HepG2 (cell line): ENCODE results near the gene SLC22A23. TPM values are rescaled to one million over a fixed set of nuclear protein-coding genes. Genes with fewer than 3 reads are reported as not detected.
A peak's percentile ranks its signal among the peaks of the same experiment; 100 is the strongest.

Source experiments
- ADNP ChIP-seq: sonication (generic); formaldehyde crosslinking; IDR thresholded peaks from 2 replicates; pipeline ENCODE4 v1.4.0; 2020; ENCODE audit warnings: missing genetic modification reagents
- ATAD3A ChIP-seq: sonication (generic); formaldehyde crosslinking; IDR thresholded peaks from 2 replicates; pipeline ENCODE4 v1.4.0; 2020; ENCODE audit warnings: missing genetic modification reagents
- CREM ChIP-seq, 2 experiments: sonication (generic) in 1 of 2; formaldehyde crosslinking in 1 of 2; IDR thresholded peaks; 2 replicates each; pipeline versions ENCODE4 v1.4.0 to v1.6.1; 2016 to 2020; ENCODE audit warnings: antibody characterized with exemption in 1 of 2, mild to moderate bottlenecking in 1 of 2, missing genetic modification reagents in 1 of 2
- FOXO1 ChIP-seq: sonication (generic); formaldehyde crosslinking; IDR thresholded peaks from 2 replicates; pipeline ENCODE4 v1.4.0; 2020; ENCODE audit warnings: missing genetic modification reagents
- HMG20B ChIP-seq: conservative IDR thresholded peaks from 2 replicates; pipeline ENCODE4 v1.6.1; 2016; ENCODE audit warnings: missing genetic modification reagents, missing compliant biosample characterization
- MIXL1 ChIP-seq: IDR thresholded peaks from 2 replicates; pipeline ENCODE4 v1.6.1; 2016
- MTA1 ChIP-seq: sonication (generic); formaldehyde crosslinking; IDR thresholded peaks from 2 replicates; pipeline ENCODE4 v1.4.0; 2020; ENCODE audit warnings: missing genetic modification reagents, mild to moderate bottlenecking, borderline replicate concordance
- NFKB2 ChIP-seq: sonication (generic); formaldehyde crosslinking; IDR thresholded peaks from 2 replicates; pipeline ENCODE4 v1.4.0; 2020; ENCODE audit warnings: missing genetic modification reagents, borderline replicate concordance
- POGZ ChIP-seq: sonication (generic); formaldehyde crosslinking; IDR thresholded peaks from 2 replicates; pipeline ENCODE4 v1.4.0; 2020; ENCODE audit warnings: mild to moderate bottlenecking, missing genetic modification reagents
- SOX5 ChIP-seq: IDR thresholded peaks from 2 replicates; pipeline ENCODE4 v1.6.1; 2016; ENCODE audit warnings: borderline replicate concordance
- TBX2 ChIP-seq: sonication (generic); formaldehyde crosslinking; IDR thresholded peaks from 2 replicates; pipeline ENCODE4 v1.5.0; 2020; ENCODE audit warnings: missing genetic modification reagents, mild to moderate bottlenecking, borderline replicate concordance
- ZBTB7A ChIP-seq: sonication (generic); formaldehyde crosslinking; IDR thresholded peaks from 2 replicates; pipeline ENCODE4 v1.8.0; 2022; ENCODE audit warnings: mild to moderate bottlenecking, missing genetic modification reagents
- ZNF34 ChIP-seq: sonication (generic); formaldehyde crosslinking; IDR thresholded peaks from 2 replicates; pipeline ENCODE4 v1.4.0; 2020; ENCODE audit warnings: mild to moderate bottlenecking, missing genetic modification reagents, borderline replicate concordance
- ZNF709 ChIP-seq: sonication (generic); formaldehyde crosslinking; IDR thresholded peaks from 2 replicates; pipeline ENCODE4 v1.5.0; 2020; ENCODE audit warnings: mild to moderate bottlenecking, missing genetic modification reagents
- ZNF747 ChIP-seq: sonication (generic); formaldehyde crosslinking; IDR thresholded peaks from 2 replicates; pipeline ENCODE4 v1.8.1; 2023; ENCODE audit warnings: missing genetic modification reagents, mild to moderate bottlenecking, borderline replicate concordance
- ZNF891 ChIP-seq: sonication (generic); formaldehyde crosslinking; IDR thresholded peaks from 2 replicates; pipeline ENCODE4 v1.5.0; 2020; ENCODE audit warnings: mild to moderate bottlenecking, missing genetic modification reagents
- polyA plus RNA-seq, 8 experiments: library from polyadenylated mRNA; depleted of rRNA in 3 of 8; stranded (reverse) in 7 of 8; unstranded in 1 of 8; fragments of >200 nt; fragmentation: Illumina TruSeq in 4 of 8; extraction: Trizol in 4 of 8; gene quantifications; 2 replicates each; pipeline versions ENCODE4 v1.2.1 to v1.2.3, GENCODE V29; 2011 to 2016; ENCODE audit warnings: low read depth in 4 of 8, missing spikeins in 1 of 8, mixed read lengths in 1 of 8; ENCODE audit not compliant: insufficient read depth in 1 of 8
- total RNA-seq, 5 experiments: library from RNA; depleted of rRNA; stranded (reverse); fragments of >200 nt; fragmentation: Illumina TruSeq; extraction: Trizol; gene quantifications; 2 replicates each; pipeline ENCODE4 v1.2.3, GENCODE V29; 2016; ENCODE audit warnings: low read depth in 1 of 5
- TF ChIP-seq, protein P1 (sequence below): sonication (generic); formaldehyde crosslinking; IDR thresholded peaks from 2 replicates; pipeline ENCODE4 v1.4.0; 2020; ENCODE audit warnings: missing genetic modification reagents, borderline replicate concordance
- TF ChIP-seq, protein P2 (sequence below): IDR thresholded peaks from 2 replicates; pipeline ENCODE4 v1.6.1; 2016; ENCODE audit warnings: control low read depth
- TF ChIP-seq, protein P3 (sequence below): IDR thresholded peaks from 2 replicates; pipeline ENCODE4 v1.6.1; 2018; ENCODE audit warnings: missing genetic modification reagents

SLC22A23 gene
- total and polyA plus RNA-seq, 2 of the 13 experiments (the other 11 are each of a cell fraction or from before 2014, with no cell fraction given) = 11.8 to 17.5 TPM

DNA sequence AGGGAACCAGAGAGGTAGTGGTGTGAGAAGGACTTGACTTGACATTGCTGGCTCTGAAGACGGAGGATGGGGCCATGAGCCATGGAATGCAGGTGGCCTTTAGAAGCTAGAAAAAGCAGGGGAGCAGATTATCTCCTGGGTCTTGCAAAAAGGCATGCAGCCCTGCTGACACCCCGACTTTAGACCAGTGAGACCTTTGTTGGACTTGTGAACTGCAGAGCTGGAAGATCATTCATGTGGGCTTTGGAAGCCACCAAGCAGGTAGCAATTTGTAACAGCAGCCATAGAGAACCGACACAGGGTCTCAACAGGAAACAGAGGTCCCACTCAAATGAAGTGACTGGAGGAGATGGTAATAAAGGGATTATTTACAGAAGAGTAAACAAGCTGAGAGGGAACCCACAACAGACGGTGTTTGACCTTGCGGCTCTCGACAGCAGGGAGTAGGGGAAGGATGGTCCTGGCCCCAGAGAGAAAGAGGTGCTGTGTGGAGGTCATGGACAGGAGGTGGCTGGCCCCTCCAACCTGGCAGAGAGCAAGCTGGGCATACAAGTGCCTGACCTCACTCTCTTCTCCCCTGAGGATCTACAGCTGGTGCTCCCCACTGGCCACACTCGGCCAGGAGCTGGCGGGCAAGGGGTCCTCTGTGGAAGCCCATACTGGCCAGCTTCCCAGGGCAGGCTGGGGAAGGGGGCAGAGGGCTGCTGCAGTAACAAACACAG, 43.9 kb downstream of the SLC22A23 start (continued):
- TF ChIP-seq HMG20B (CRISPR knock-in tag) (0 out of 2 replicates have a peak, but pooled peaks have one; percentile 24), ADNP (no peak), ZNF34 (peak; percentile 50; the same call in 1 of the 2 replicates), FOXO1 (CRISPR knock-in tag) (no peak), ZBTB7A (CRISPR knock-in tag) (peak; percentile 59; the same call in 1 of the 2 replicates), SOX5 (CRISPR knock-in tag) (0 out of 2 replicates have a peak, but pooled peaks have one; percentile 24), ATAD3A (no peak), MTA1 (CRISPR knock-in tag) (0 out of 2 replicates have a peak, but pooled peaks have one; percentile 58), MIXL1 (peak; percentile 34; the same call in 1 of the 2 replicates), POGZ (CRISPR knock-in tag) (no peak; the same call in 1 of the 2 replicates), ZNF891 (CRISPR knock-in tag) (0 out of 2 replicates have a peak, but pooled peaks have one; percentile 52), ZNF709 (CRISPR knock-in tag) (no peak), ZNF747 (CRISPR knock-in tag) (0 out of 2 replicates have a peak, but pooled peaks have one; percentile 26), NFKB2 (CRISPR knock-in tag) (peak; percentile 22; the same call in 1 of the 2 replicates), CREM (IDR thresholded peaks at IDR 0.05) (peak; percentile 31; the same call in 1 of the 2 replicates), CREM (CRISPR knock-in tag; IDR thresholded peaks at IDR 0.05) (no peak), TBX2 (peak; percentile 51; the same call in 1 of the 2 replicates)
- TF ChIP-seq, protein P1, sequence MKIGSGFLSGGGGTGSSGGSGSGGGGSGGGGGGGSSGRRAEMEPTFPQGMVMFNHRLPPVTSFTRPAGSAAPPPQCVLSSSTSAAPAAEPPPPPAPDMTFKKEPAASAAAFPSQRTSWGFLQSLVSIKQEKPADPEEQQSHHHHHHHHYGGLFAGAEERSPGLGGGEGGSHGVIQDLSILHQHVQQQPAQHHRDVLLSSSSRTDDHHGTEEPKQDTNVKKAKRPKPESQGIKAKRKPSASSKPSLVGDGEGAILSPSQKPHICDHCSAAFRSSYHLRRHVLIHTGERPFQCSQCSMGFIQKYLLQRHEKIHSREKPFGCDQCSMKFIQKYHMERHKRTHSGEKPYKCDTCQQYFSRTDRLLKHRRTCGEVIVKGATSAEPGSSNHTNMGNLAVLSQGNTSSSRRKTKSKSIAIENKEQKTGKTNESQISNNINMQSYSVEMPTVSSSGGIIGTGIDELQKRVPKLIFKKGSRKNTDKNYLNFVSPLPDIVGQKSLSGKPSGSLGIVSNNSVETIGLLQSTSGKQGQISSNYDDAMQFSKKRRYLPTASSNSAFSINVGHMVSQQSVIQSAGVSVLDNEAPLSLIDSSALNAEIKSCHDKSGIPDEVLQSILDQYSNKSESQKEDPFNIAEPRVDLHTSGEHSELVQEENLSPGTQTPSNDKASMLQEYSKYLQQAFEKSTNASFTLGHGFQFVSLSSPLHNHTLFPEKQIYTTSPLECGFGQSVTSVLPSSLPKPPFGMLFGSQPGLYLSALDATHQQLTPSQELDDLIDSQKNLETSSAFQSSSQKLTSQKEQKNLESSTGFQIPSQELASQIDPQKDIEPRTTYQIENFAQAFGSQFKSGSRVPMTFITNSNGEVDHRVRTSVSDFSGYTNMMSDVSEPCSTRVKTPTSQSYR (CRISPR knock-in tag) = no peak
- TF ChIP-seq, protein P2, sequence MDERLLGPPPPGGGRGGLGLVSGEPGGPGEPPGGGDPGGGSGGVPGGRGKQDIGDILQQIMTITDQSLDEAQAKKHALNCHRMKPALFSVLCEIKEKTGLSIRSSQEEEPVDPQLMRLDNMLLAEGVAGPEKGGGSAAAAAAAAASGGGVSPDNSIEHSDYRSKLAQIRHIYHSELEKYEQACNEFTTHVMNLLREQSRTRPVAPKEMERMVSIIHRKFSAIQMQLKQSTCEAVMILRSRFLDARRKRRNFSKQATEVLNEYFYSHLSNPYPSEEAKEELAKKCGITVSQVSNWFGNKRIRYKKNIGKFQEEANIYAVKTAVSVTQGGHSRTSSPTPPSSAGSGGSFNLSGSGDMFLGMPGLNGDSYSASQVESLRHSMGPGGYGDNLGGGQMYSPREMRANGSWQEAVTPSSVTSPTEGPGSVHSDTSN = no peak
- TF ChIP-seq, protein P3, sequence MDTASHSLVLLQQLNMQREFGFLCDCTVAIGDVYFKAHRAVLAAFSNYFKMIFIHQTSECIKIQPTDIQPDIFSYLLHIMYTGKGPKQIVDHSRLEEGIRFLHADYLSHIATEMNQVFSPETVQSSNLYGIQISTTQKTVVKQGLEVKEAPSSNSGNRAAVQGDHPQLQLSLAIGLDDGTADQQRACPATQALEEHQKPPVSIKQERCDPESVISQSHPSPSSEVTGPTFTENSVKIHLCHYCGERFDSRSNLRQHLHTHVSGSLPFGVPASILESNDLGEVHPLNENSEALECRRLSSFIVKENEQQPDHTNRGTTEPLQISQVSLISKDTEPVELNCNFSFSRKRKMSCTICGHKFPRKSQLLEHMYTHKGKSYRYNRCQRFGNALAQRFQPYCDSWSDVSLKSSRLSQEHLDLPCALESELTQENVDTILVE (CRISPR knock-in tag) = no peak
